Fibroblast of lung (primary cell): ENCODE results near the gene CEACAM18. TPM values are rescaled to one million over a fixed set of nuclear protein-coding genes. Genes with fewer than 3 reads are reported as not detected.

Experiments
- DNase-seq, 2 donors: peaks; one replicate each; pipeline versions ENCODE4 v3.0.0 to v3.0.0-alpha.2; 2010; ENCODE audit warnings: low read depth in 2 of 2
- H2AFZ ChIP-seq: 2 replicates; pipeline ENCODE4 v1.5.1; 2012; ENCODE audit warnings: low read length, control low read depth, inconsistent platforms
- H3K27ac ChIP-seq: 2 replicates; pipeline ENCODE4 v1.5.1; 2011; ENCODE audit warnings: low read length, control low read depth; ENCODE audit not compliant: insufficient read depth
- H3K27me3 ChIP-seq: 2 replicates; pipeline ENCODE4 v1.5.1; 2011; ENCODE audit warnings: mild to moderate bottlenecking, low read length; ENCODE audit not compliant: control insufficient read depth, insufficient read depth
- H3K36me3 ChIP-seq: 2 replicates; pipeline ENCODE4 v1.5.1; 2011; ENCODE audit warnings: low read length; ENCODE audit not compliant: control insufficient read depth, insufficient read depth
- H3K4me1 ChIP-seq: 2 replicates; pipeline ENCODE4 v1.5.1; 2011; ENCODE audit warnings: low read length; ENCODE audit not compliant: control insufficient read depth, insufficient read depth; ENCODE audit errors: extremely low read depth
- H3K4me2 ChIP-seq: 2 replicates; pipeline ENCODE4 v1.5.1; 2011; ENCODE audit warnings: low read length, control low read depth; ENCODE audit not compliant: insufficient read depth; ENCODE audit errors: extremely low read depth
- H3K4me3 ChIP-seq, 4 experiments: fragments of 200-600 bp in 1 of 4; sonication (generic) in 1 of 4; replicated peaks in 1 of 4; 2 replicates each; pipeline ENCODE4 v1.5.1; 2011 to 2016; ENCODE audit warnings: low read length in 4 of 4, low read depth in 3 of 4, mild to moderate bottlenecking in 3 of 4, control low read depth in 2 of 4, inconsistent platforms in 1 of 4, mixed read lengths in 1 of 4; ENCODE audit not compliant: insufficient read depth in 1 of 4; ENCODE audit errors: control extremely low read depth in 1 of 4
- H3K79me2 ChIP-seq: 2 replicates; pipeline ENCODE4 v1.5.1; 2012; ENCODE audit warnings: mild to moderate bottlenecking, low read length, inconsistent platforms; ENCODE audit not compliant: control insufficient read depth, insufficient read depth
- H3K9ac ChIP-seq: 2 replicates; pipeline ENCODE4 v1.5.1; 2011; ENCODE audit warnings: mild to moderate bottlenecking, low read length, control low read depth; ENCODE audit not compliant: insufficient read depth
- H3K9me3 ChIP-seq: 2 replicates; pipeline ENCODE4 v1.5.1; 2012; ENCODE audit warnings: low read depth, low read length; ENCODE audit not compliant: control insufficient read depth, insufficient read depth
- H4K20me1 ChIP-seq: 2 replicates; pipeline ENCODE4 v1.5.1; 2011; ENCODE audit warnings: low read length; ENCODE audit not compliant: control insufficient read depth, insufficient read depth; ENCODE audit errors: extremely low read depth
- CTCF ChIP-seq, 2 donors: IDR thresholded peaks in 1 of 2; conservative IDR thresholded peaks in 1 of 2; 1 replicate in 1 of 2; 2 replicates in 1 of 2; pipeline ENCODE4 v1.5.1; 2011 to 2012; ENCODE audit warnings: low read length in 2 of 2, control low read depth in 1 of 2, inconsistent platforms in 1 of 2, low read depth in 1 of 2, mild to moderate bottlenecking in 1 of 2
- EZH2 ChIP-seq: IDR thresholded peaks from 2 replicates; pipeline ENCODE4 v1.5.1; 2012; ENCODE audit warnings: low read length, control low read depth, mild to moderate bottlenecking; ENCODE audit errors: missing control alignments
- polyA minus RNA-seq: library from RNA; depleted of rRNA, polyadenylated mRNA; stranded (reverse); fragments of >200 nt; gene quantifications from 2 replicates; pipeline ENCODE4 v1.2.3, GENCODE V29; 2011; ENCODE audit warnings: low replicate concordance
- polyA plus RNA-seq, 2 donors: library from polyadenylated mRNA; depleted of rRNA in 1 of 2; stranded (reverse) in 1 of 2; unstranded in 1 of 2; fragments of >200 nt; gene quantifications; 2 replicates each; pipeline ENCODE4 v1.2.1, GENCODE V29; 2011 to 2012; ENCODE audit warnings: missing spikeins in 1 of 2
- total RNA-seq: library from RNA; depleted of rRNA; stranded (reverse); fragments of >200 nt; gene quantifications from 2 replicates; pipeline ENCODE4 v1.2.1, GENCODE V29; 2014

The CEACAM18 gene
- total RNA-seq (not detected in 2 replicates), polyA plus RNA-seq (not detected in 2 replicates), polyA minus RNA-seq (not detected in 2 replicates)
- polyA plus RNA-seq (2012): not detected in 2 replicates

DNA sequence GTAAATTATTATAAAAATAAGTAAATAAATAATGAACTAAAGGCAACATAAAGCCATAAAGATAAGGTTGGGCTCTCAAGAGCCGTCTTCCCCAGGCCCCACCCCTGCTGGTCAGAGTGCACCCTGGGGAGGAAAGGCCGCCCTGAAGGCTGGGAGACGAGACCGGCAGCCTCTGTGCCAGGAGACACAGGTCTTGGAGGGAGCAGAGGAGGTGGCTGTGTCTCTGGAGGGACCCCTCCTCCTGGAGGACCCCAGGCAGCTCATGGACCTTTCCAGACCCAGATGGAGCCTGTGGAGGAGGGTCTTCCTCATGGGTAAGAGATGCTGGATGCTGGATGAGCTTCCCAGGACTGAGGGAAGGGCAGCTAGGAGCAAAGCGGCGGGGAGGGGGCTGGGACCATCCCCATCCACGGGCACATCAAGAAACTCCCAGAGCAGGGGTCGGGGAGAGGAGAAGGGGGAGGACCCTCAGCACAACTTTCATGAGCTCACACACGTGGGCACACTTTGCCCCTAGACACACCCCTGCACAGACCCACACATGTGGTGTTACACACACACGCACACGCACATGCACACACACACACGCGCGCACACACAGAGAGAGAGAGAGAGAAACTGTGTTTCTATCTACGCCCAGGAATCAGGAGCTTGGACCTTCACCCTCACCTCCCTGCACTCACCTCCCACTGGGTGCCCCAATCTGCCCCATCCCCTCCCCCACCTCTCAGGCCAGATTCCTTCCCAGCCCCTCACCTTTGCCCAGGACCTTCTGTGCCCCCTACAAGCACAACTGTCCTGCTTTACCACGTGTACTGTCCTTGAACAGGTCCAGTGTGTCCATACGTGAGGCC lies at the start of gene CEACAM18:
TSS of gene CEACAM18 (plus strand) at position 159 of the 854 bp plus-strand sequence.
- Histone ChIP-seq H3K4me2 (no peak within 1 kb of the TSS), H3K9me3 (no peaks in the 10 kb centered on the region), H4K20me1 (no peaks in the 10 kb centered on the region), H2AFZ (no peak within 1 kb of the TSS), H3K79me2 (no peaks in the 10 kb centered on the region), H3K9ac (no peak within 1 kb of the TSS), H3K4me1 (no peaks in the 10 kb centered on the region), H3K4me3 (no peak within 1 kb of the TSS), H3K36me3 (no peaks in the 10 kb centered on the region), H3K27ac (no peak within 1 kb of the TSS), H3K27me3 (no peaks in the 10 kb centered on the region)
- TF ChIP-seq CTCF (conservative IDR thresholded peaks at IDR 0.05 in 1 of 2, IDR thresholded peaks at IDR 0.05 in 1 of 2; ENCODE audit: low read depth in 1 of 2, low read length in 2 of 2) (no peak), EZH2 (no peak)
- no peak for DNase-seq

DNA sequence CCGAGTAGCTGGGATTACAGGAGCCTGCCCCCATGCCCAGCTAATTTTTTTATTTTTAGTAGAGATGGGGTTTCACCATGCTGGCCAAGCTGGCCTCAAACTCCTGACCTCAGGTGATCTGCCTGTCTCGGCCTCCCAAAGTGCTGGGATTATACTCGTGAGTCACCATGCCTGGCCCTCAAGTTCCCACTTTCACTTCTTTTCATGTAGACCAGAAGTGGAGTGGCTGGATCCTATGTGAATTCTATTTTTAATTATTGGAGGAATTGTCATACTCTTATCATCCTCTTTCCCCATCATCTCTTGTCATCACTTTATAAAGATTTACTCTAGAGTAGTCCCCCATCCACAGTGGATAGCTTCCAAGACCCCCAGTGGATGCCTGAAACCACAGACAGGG lies 48.1 kb upstream of the CEACAM18 start:
- Histone ChIP-seq H3K27me3 (no peaks in the 10 kb centered on the region), H3K9me3 (no peaks in the 10 kb centered on the region), H4K20me1 (no peaks in the 10 kb centered on the region), H3K9ac (no peak overlapping the region), H3K4me2 (no peak overlapping the region), H3K27ac (no peak overlapping the region), H3K4me3 (no peak overlapping the region), H2AFZ (no peak overlapping the region), H3K36me3 (no peaks in the 10 kb centered on the region), H3K79me2 (no peaks in the 10 kb centered on the region), H3K4me1 (no peaks in the 10 kb centered on the region)
- no peak for DNase-seq
- no peak for TF ChIP-seq EZH2
- TF ChIP-seq CTCF (conservative IDR thresholded peaks at IDR 0.05 in 1 of 2, IDR thresholded peaks at IDR 0.05 in 1 of 2; ENCODE audit: low read depth in 1 of 2, low read length in 2 of 2): no peak

- Histone ChIP-seq H2AFZ (no peak overlapping the region), H3K36me3 (no peaks in the 10 kb centered on the region), H4K20me1 (no peaks in the 10 kb centered on the region), H3K27me3 (no peaks in the 10 kb centered on the region), H3K79me2 (no peaks in the 10 kb centered on the region), H3K4me3 (no peak overlapping the region), H3K27ac (no peak overlapping the region), H3K9ac (no peak overlapping the region), H3K4me1 (no peaks in the 10 kb centered on the region), H3K4me2 (no peak overlapping the region), H3K9me3 (no peaks in the 10 kb centered on the region)
- no peak for DNase-seq
- TF ChIP-seq EZH2: no peak
- TF ChIP-seq CTCF (conservative IDR thresholded peaks at IDR 0.05 in 1 of 2, IDR thresholded peaks at IDR 0.05 in 1 of 2; ENCODE audit: low read depth in 1 of 2, low read length in 2 of 2): no peak
These were observed 47.2 kb upstream of the CEACAM18 start for GRCh38 chr19:51431124-51431523.
